ENCODE data around the gene AASDHPPT. TPM values are rescaled to one million over a fixed set of nuclear protein-coding genes. Genes with fewer than 3 reads are reported as not detected.

AASDHPPT gene
- total RNA-seq, 1 donor from 2014 or later, result 109 TPM

DNA sequence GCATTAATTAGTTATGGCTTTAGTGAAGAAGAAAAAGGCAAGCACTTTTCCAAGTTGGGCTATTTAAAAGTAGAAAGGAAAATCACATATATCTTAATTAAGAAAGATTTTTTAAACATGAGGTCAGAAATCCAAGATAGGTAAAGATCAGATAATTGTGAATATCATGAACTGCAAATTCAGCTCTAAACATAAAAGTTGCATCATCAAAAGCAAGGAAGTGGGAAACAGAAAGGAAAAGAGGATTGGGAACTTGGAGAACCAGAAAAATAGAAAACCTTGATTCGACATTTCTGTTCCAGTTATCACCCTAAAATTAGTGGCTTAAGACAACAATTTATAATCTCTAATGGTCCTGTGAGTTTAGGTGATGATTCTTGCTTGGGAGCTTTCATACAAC lies 17.8 kb upstream of the AASDHPPT start:
- TF ChIP-seq, protein P1, sequence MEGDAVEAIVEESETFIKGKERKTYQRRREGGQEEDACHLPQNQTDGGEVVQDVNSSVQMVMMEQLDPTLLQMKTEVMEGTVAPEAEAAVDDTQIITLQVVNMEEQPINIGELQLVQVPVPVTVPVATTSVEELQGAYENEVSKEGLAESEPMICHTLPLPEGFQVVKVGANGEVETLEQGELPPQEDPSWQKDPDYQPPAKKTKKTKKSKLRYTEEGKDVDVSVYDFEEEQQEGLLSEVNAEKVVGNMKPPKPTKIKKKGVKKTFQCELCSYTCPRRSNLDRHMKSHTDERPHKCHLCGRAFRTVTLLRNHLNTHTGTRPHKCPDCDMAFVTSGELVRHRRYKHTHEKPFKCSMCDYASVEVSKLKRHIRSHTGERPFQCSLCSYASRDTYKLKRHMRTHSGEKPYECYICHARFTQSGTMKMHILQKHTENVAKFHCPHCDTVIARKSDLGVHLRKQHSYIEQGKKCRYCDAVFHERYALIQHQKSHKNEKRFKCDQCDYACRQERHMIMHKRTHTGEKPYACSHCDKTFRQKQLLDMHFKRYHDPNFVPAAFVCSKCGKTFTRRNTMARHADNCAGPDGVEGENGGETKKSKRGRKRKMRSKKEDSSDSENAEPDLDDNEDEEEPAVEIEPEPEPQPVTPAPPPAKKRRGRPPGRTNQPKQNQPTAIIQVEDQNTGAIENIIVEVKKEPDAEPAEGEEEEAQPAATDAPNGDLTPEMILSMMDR (IDR thresholded peaks at IDR 0.05; ENCODE audit: partially characterized antibody, unreplicated experiment), result no peak
- H3K27me3 Mint-ChIP-seq (ENCODE audit: unreplicated experiment), result no peaks in the 10 kb centered on the region
- DNase-seq, result no peak
- no peak overlapping the region for H3K27ac Mint-ChIP-seq (ENCODE audit: unreplicated experiment)
- no peaks in the 10 kb centered on the region for H3K36me3 Mint-ChIP-seq (ENCODE audit: unreplicated experiment)
- H3K4me3 Mint-ChIP-seq (ENCODE audit: unreplicated experiment), result no peak overlapping the region
- H3K4me1 Mint-ChIP-seq (ENCODE audit: low read depth, unreplicated experiment), result peaks cover 6% of the 10 kb centered on the region
- H3K9me3 Mint-ChIP-seq (ENCODE audit: unreplicated experiment), result no peaks in the 10 kb centered on the region

DNA sequence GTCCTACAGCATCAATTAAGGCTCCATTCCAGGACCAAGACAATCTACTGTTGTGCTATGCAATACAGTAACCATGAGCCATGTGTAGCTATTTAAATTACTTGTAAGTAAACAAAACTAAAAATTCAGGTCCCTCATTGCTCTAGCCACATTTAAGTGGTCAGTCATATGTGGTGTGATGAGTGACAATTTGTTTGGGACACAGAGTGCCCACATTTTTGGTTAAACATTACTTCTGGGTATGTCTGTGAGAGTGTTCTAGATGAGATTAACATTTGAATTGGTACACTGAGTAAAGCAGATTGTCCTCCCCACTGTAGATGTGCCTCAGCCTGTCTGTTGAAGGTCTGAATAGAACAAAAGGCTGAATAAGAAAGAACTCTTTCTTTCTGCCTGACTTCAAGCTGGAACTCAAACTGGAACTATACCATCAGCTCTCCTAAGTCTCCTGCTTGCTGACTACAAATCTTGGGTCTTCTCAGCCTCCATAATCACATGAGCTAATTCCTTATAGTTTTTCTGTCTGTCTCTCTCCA lies 16.1 kb upstream of the AASDHPPT start:
- Mint-ChIP-seq H3K27me3 (ENCODE audit: unreplicated experiment) (no peaks in the 10 kb centered on the region), H3K9me3 (ENCODE audit: unreplicated experiment) (no peaks in the 10 kb centered on the region), H3K27ac (ENCODE audit: unreplicated experiment) (no peak overlapping the region), H3K4me3 (ENCODE audit: unreplicated experiment) (no peak overlapping the region), H3K4me1 (ENCODE audit: low read depth, unreplicated experiment) (peaks cover 6% of the 10 kb centered on the region), H3K36me3 (ENCODE audit: unreplicated experiment) (no peaks in the 10 kb centered on the region)
- no peak for DNase-seq
- TF ChIP-seq, protein P1 (IDR thresholded peaks at IDR 0.05; ENCODE audit: partially characterized antibody, unreplicated experiment), result no peak

DNA sequence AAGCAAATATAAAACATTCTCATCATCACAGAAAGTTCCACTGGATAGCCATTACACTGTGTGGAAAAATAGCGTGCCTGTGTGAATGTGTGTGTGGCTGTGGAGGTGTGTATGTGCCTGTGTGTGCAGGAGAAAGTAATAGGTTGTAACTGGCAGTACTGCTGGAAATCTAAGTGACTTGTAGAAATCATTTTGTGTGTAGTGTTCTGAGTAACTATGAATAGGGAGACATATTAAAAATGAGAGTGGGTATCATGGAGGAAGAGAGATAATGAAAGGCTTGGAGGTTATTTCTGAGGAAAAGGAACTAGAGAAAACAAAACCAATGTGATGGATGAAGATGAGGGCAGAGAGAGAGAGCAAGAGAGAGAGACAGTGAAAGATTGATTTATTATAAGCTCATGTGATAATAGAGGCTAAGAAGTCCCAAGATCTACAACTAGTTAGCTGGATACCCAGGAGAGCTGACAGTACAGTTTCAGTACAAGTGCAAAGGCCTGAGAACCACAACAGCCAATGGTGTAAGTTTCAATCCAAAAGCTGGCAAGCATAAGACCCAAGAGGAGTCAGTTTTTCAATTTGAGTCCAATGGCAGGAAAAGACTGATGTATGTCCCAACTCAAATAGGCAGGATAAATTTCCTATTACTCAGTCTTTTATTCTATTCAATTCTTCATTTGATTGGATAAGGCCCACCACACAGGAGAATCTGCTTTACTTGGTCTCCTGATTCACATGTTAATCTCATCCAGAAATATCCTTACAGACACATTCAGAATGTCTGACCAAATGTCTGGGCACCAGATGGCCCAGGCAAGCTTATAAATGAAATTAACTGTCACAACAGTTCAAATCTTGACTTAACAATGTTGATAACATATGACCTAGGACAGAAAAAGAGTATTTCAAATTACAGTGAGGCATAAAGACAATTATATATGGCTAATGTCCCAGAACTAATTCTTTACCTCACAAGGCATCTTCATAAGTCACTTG lies 15.2 kb upstream of the AASDHPPT start:
- Mint-ChIP-seq H3K4me1 (ENCODE audit: low read depth, unreplicated experiment) (peaks cover 6% of the 10 kb centered on the region), H3K36me3 (ENCODE audit: unreplicated experiment) (no peaks in the 10 kb centered on the region), H3K27me3 (ENCODE audit: unreplicated experiment) (no peaks in the 10 kb centered on the region), H3K9me3 (ENCODE audit: unreplicated experiment) (no peaks in the 10 kb centered on the region), H3K27ac (ENCODE audit: unreplicated experiment) (no peak overlapping the region), H3K4me3 (ENCODE audit: unreplicated experiment) (no peak overlapping the region)
- TF ChIP-seq, protein P1 (IDR thresholded peaks at IDR 0.05; ENCODE audit: partially characterized antibody, unreplicated experiment), result no peak
- no peak for DNase-seq

DNA sequence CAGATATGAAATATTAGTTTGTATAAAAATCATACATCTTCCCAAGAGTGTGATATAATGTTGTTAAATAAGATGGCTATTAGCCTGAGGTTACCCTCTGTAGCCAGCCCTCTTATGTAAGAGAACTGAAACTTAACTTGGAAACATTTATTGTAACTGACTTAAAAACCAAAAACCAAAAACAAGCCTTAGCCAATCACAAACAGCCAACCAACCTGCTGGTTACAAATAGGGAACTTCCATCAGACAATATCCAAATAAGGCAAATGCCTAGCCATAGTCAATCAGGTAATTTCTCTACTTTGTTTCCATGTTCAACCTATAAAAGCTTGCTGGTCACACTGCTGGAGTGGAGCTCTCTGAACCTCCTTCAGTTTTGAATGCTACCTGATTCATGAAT lies 14.5 kb upstream of the AASDHPPT start:
- no peak overlapping the region for H3K27ac Mint-ChIP-seq (ENCODE audit: unreplicated experiment)
- H3K27me3 Mint-ChIP-seq (ENCODE audit: unreplicated experiment), result no peaks in the 10 kb centered on the region
- TF ChIP-seq, protein P1 (IDR thresholded peaks at IDR 0.05; ENCODE audit: partially characterized antibody, unreplicated experiment), result no peak
- no peaks in the 10 kb centered on the region for H3K9me3 Mint-ChIP-seq (ENCODE audit: unreplicated experiment)
- H3K4me3 Mint-ChIP-seq (ENCODE audit: unreplicated experiment), result no peak overlapping the region
- H3K36me3 Mint-ChIP-seq (ENCODE audit: unreplicated experiment), result no peaks in the 10 kb centered on the region
- no peak for DNase-seq
- peaks cover 6% of the 10 kb centered on the region for H3K4me1 Mint-ChIP-seq (ENCODE audit: low read depth, unreplicated experiment)

DNA sequence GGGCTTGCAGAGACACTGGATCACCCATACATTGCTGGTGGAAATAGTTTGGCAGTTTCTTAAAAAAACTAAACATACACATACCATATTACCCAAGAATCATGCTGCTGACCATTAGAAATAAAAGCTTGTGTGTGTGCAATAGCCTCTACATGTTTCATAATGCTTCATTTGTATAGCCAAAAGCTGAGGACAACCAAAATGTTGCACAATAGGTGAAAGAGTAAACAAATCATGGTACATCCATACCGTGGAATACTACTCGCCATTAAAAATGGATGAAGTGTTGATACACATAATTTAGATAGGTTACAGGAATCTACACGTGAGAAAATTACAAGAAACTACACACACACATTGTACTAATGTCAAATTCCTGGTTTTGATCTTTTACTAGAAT lies 6.9 kb upstream of the AASDHPPT start:
- TF ChIP-seq, protein P1 (IDR thresholded peaks at IDR 0.05; ENCODE audit: partially characterized antibody, unreplicated experiment), result no peak
- no peak for DNase-seq
- Mint-ChIP-seq H3K4me3 (ENCODE audit: unreplicated experiment) (no peak overlapping the region), H3K9me3 (ENCODE audit: unreplicated experiment) (no peaks in the 10 kb centered on the region), H3K27ac (ENCODE audit: unreplicated experiment) (no peak overlapping the region), H3K36me3 (ENCODE audit: unreplicated experiment) (no peaks in the 10 kb centered on the region), H3K27me3 (ENCODE audit: unreplicated experiment) (no peaks in the 10 kb centered on the region), H3K4me1 (ENCODE audit: low read depth, unreplicated experiment) (peaks cover 6% of the 10 kb centered on the region)
